ENCODE measurements around the gene CLEC2D.

DNA sequence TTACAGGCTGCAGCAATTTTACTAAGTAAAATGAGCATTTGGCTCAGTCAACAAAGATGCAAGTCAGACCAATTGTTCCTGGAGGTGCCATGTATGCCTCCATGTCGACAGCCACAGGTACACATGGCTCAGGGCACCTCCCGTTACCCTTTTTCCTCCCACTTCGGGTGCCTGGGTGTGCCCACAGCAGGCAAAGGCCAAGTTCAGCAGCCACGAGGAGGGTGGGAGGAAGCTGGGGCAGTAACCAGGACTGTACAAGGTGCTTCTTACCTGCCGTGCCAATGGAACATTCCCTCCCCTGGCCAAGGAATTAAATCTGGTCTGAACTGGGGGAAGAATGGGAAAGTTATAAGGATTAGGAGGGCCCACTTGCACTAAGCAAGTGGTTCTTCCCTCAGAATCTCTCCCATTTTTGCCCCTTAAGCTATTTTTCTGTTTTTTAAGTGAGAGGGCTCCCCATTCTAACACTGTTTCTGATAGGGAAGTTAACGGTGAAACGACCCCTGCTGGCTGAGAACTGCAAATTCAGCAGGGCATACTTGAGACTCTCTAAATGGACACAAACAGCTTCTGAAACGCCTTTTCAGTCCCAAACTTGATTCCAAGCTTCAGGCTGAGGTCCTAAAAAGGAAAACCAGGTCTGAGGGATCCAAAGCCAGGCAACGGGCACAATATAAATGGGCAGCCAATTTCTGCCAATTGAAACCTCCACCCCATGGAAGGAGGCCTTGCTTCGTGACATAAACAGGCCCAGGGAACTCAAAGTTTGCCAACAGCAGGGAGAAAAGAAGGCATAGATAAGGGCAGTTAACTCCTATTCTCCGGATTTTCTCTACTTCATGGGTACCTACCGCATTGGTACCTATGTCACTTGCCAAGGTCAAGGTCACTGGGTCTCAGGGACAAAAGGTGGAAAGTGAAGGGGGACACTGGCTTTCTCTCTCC lies 38.6 kb downstream of the CLEC2D start:
- TF ChIP-seq, protein P1, sequence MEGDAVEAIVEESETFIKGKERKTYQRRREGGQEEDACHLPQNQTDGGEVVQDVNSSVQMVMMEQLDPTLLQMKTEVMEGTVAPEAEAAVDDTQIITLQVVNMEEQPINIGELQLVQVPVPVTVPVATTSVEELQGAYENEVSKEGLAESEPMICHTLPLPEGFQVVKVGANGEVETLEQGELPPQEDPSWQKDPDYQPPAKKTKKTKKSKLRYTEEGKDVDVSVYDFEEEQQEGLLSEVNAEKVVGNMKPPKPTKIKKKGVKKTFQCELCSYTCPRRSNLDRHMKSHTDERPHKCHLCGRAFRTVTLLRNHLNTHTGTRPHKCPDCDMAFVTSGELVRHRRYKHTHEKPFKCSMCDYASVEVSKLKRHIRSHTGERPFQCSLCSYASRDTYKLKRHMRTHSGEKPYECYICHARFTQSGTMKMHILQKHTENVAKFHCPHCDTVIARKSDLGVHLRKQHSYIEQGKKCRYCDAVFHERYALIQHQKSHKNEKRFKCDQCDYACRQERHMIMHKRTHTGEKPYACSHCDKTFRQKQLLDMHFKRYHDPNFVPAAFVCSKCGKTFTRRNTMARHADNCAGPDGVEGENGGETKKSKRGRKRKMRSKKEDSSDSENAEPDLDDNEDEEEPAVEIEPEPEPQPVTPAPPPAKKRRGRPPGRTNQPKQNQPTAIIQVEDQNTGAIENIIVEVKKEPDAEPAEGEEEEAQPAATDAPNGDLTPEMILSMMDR (IDR thresholded peaks at IDR 0.05): peak; percentile 58 to 79 (median 73)
- TF ChIP-seq POLR2A (IDR thresholded peaks at IDR 0.05): no peak

Data from adrenal gland (tissue), 5 donors.